T-helper 2 cell treated with Interferon-gamma antibody and Interleukin-4, amounts not matched to agents 100 ng/mL and 5 ng/mL, for 36 hours (primary cell): Measurements from ENCODE around the gene SENP8. TPM values are rescaled to one million over a fixed set of nuclear protein-coding genes. Genes with fewer than 3 reads are reported as not detected.

Source experiments
- intact Hi-C: fragments of 100-400 bp; cut with micrococcal nuclease; formaldehyde crosslinking; loops from one replicate; pipeline ENCODE4 v1.15.1; 2023
- total RNA-seq: library from RNA; stranded (reverse); gene quantifications from 2 replicates; pipeline ENCODE4 v1.2.3, GENCODE V29; 2022

SENP8 gene
- total RNA-seq, 1 donor from 2014 or later: 1.3 TPM

DNA sequence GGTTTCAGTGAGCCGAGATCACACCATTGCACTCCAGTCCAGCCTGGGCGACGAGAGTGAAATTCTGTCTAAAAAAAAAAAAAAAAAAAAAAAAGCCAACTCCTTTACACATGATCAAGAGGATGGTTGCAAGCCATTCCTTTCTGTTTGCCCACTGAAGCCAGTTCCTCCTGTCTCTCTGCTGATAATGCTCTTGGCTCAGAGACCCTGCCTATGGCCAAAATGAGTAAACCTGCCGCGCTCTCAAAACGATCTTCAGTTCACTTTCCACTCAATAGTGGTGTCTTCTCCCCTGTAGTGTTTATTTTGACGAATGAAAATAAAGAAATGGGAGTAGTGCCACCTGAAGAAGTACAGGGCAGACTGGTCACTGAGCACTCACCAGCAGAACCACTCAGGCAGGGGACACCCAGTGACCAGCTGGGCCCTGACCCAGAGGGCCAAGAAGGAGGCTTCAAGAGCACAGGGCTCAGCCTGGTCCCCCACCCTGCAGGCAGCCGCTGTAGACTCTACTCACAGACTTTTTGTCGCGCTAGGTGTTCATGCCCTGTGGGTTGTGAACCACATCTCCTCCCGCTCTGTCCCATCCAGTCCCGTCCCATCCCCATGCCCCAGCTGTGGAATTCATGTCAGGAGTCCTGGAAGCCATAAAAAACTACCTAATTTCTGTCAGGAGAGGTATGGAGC, 55.8 kb downstream of the SENP8 start:
- intact Hi-C loops: no loop called here

DNA sequence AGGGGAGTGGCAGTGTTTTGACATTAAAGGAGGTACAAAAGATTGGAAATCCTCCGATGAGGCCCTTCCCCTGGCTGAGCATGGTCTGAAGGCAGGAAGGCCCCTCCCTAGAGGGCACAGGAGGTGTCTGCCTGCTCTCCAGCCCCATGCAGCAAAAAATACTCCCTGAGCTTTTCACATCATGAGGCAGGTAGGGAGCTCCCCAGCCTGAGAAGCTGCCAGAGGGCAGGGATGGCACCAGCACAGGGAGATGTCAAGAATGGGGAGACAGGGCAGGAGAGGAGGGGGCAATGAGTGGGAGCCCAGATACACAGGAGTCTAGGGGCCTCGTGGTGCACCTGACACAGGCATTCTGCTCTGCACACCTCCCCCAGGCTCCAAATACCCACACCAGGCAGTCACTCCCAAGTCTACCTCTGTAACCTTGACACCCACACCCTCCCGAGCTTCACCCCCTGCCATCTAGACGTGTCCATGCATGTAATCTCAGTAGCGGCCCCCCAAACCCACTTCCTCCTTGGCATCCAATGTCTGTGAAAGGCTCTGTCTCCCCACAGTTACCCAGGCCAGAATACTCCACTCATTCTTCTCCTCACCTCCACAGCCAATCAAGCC, 56.5 kb downstream of the SENP8 start:
- intact Hi-C loops: no loop called here

DNA sequence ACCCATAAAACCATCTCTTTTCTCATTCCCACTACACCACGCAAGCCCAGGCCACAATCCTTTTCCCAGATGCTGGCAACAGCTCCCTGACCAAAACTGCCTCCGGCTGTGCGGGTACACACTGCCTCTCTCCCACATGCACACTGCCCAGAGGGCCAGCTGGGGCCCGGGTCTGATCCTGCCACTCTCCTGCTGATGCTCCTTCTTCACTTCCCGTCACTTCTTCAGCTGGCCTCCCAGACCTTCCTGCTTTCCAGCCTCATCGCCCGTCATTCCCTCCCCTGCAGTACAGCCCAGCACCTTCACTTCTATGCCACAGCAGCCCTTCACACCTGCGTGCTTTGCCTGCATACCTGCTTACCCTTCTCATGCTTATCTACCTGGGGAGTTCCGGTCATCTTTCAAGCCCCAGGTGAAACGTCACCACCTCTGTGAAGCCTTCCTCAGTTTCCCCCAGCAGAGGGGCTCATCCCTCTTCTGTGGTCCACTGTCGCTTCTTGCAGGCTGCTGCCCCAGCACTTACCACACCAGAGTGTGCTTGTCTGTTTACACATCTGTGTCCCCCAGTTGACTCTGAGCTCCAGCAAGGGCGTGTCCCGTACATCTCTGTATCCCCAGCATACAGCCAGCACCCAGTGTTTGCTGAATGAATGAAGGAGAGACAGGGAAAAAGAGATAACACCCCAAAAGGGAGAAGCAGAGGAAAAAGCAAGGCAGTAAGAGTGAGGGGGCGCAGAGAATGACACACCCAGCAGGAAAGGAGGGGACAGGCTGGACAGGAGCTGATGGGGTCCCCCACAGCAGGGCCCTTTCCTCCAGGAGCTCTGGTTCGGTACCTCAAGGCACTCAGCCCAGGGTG, 57.2 kb downstream of the SENP8 start:
- intact Hi-C loops: no loop called here

DNA sequence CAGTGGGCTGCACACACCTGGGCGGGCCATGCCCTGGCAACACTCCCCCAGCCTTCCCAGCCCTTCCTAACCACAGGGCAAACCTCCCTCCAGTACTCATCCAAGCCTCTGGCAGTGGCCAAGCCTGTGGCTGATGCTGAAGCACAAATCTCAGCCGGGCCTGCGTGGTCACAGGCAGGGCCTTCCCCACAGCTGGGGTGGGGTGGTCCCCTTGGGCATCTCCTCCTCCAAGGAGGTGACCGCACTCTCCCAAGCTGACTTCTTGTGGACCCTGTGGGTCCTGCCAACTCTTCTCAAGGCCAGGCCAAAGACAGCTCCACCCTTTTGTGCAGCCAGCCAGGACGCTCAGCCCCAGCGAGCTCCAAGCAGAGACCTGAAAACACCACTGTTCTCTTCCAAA, 58.0 kb downstream of the SENP8 start:
- intact Hi-C loops: no loop called here

DNA sequence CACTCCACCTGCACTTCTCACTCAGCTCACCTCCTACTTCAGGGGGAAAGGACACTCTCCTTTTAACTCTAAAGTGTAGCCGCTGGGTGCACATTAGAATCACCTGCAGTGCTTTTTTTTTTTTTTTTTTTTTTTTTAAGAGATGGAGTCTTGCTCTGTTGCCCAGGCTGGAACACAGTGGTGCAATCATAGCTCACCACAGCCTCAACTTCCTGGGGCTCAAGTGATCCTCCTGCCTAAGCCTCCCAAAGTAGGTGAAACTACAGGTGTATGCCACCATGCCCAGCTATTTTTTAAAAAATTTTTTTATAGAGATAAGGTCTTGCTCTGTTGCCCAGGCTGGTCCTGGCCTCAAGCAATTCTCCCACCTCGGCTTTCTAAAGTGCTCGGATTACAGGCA, 58.5 kb downstream of the SENP8 start:
- intact Hi-C loops: no loop called here

DNA sequence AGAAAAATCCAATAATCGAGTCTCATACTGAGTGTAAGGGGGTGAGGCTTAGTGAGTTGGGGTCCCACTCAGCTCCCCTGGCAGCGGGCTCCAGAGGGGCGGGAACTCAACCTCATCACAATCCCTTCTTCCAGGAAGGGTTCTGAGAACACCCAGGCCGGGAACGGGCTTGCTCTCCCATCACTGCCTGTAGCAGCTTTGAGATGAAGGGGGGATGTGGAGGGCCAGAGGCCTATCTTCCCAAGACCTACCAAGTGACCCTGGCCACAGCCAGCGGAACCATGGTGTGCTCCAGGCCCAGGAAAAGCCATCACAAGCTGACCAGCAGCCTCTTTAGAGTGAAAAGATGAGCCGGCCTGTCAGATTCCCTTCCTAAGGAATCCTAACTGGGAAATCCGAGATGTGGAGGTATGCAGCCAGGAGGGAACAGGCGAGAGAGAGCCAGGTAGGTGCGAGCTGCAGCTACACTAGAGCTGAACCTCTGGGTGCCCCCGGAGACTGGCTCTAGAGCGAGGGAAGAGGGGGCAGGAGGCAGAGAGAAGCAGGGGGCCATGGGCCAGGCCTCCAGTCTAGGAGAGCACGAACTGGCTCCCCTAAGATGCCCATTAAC, 60.9 kb downstream of the SENP8 start:
- intact Hi-C loops: no loop called here

DNA sequence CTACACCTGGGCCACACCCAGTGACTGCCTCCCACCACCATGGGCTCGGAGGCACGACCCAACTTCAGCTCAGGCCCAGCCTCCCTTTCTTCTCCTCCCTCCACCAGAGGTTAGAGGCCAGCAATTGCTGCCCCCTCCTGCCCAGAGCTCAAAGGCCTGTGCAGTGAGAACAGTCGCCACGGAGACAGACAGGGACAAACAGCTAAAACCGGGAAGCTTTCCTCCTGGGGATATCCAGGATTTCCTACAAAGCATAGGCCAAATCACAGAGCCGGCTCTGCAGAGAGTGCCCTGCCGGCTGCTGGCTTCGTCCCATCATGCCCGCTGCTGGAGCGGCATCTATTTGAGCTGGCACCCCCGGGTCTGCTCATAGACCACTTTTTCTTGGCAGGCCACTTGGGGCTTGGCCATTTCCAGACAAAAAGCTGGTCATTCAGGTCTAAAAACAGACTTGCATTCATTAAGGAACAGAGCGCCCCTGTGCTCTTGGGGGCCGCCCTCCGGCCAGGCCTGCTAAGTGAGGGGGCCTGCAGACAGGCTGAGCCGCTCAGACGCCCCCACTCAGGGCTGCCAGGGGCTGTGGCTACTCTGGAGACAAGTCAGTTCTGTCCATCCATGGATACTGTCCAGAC, 61.9 kb downstream of the SENP8 start:
- intact Hi-C loops: no loop called here

DNA sequence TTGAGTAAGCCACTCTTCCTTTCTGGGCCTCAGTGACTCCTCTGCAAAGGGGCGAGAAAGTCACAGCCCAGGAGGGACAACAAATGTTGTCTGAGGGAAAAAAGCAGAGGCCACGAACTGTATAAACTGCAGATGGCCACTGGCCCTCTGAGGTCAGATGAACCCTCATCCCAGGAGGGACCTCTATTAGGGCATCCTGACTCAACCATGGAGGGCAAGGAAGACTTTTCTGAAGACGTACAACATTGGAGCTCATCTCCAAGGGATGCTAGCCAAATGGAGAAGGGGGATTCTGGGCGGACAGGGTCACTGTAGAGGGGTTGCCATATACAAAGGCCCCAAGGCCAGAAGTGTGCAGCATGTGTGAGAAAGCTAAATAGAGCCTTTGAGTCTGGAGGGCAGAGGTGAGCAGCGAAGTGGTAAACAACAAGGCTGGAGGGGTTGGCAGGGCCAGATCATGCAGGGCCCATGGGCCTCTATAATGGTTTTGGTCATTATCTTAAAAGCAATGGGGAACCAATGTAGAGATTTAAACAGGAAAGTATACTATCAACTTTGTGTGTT, 62.6 kb downstream of the SENP8 start:
- intact Hi-C loops: no loop called here

DNA sequence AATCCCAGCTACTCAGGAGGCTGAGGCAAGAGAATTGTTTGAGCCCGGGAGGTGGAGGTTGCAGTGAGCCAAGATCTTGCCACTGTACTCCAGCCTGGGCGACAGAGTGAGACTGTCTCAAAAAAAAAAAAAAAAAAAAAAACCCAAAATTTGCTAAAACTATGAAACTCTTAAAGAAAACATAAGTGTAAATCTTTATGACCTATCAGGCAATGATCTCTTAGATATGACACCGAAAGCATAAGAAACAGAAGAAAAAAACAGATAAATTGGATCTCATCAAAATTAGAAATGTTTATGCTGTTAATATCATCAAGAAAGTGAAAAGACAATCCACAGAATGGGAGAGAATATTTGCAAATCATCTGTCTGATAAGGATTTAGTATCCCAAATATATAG, 64.0 kb downstream of the SENP8 start:
- intact Hi-C loops: no loop called here

DNA sequence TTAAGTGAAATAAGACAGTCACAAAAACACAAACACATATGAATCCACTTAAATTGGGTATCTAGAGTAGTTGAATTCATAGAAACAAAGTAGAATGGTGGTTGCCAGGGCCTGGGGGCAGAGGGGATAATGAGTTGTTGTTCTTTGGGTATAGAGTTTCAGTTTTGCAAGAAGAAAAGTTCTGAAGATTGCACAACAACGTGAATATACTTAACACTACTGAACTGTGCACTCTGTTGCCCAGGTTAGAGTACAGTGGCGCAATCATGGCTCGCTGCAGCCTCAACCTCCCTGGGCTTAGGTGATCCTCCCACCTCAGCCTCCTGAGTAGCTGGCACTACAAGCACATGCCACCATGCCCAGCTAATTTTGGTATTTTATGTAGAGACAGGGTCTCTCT, 64.5 kb downstream of the SENP8 start:
- intact Hi-C loops: no loop called here

DNA sequence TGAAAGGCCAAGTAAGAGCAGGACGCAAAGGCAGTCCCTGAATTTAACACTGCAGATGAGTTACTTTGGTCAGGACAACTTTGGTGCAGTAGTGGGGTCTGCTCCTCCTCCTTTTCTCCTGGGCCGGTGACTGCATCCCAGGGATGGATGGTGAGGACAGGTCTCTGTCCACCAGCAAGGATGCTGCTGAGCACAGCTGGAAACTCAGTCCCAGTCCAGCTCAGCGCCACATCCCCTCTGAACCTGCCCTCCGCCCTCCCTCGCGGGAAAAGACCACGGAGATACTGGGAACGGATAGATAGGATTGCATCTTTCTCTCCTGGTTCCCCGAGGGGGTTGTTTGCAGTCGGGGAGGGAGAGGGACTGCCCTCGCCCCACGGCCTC, 65.6 kb downstream of the SENP8 start:
- intact Hi-C loops: no loop called here

DNA sequence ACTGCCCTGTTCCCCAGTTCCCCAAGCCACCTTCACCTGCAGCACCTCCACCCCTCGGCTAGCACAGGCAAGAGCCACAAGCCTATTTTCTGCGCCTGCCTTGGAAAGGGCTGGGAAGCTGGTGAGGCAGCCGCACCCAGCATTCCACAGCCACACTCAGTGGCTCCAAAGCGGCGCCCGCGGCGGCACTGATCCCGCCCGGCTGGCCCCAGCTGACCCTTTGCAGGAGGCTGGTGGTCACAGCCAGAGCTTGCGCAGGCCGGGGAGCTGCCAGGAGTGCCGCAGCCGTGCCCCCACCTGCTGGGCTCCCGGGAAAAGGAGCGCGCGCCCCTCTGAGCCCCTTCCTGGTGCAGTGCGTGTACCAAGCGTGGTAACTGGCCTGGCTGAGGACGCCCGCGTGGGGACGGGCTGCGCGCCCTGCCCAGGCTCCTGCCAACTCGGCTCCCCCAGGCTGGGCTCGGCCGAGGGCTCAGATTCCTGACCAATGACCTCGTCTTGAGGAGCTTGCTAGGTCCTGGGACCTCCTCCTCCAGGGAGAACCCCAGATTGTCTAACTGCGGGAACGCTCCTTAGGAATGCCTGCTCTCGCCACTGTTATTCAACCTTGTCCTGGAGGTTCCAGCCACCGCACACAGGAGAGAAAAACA, 66.1 kb downstream of the SENP8 start:
- intact Hi-C loops: no loop called here

DNA sequence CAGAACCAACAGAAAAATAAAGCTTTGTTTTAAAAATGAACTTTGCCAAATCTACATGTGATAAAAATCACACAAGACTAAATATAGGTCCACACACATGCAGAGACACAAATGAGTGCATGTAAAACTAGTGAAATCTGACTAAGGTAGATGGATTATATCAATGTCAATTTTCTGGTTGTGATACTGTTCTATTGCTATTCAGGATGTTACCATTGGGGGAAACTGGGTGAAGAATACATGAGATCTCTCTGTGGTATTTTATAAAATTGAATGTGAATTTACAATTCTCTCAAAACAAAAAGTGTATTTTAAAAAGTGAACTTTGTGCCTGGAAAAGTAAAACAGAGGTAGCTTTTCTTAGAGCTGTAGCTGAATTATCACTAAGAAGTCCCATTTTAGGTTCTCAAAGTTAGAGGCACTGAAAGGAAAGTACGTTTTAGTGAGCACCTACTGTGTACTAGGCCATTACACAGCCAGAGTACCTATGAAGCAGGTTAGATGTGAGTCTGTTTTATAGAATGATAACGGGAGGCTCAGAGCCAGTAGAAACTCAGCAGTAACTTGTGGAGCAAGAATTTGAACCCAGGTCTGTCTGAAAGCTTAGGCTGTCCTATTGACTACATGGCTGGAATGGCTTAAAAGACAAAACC, 71.2 kb downstream of the SENP8 start:
- intact Hi-C loops: no loop called here

DNA sequence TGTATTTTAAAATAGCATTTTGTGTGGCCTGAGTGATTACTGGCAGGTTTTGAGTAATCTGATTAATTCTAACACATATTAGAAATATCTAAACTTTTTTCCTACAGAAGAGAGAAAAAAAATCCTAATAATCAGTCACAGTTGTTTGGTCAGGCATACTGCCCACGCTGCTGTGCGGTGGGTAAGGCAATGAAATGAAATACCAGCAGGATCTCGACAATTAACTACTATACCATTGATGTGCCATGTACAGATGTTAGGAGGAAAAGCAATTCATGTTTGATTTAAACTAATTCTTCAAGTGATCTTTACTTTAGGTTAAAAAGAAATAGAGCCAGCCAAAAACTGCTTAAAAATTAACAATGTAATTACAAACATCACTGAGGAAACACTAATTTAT, 74.2 kb downstream of the SENP8 start:
- intact Hi-C loops: no loop called here

Other genes with a start within 250 kb of the SENP8 start
- gene MYO9A, start 253 bp upstream of the SENP8 start, total RNA-seq: 16.6 and 19.2 TPM in 2 replicates
- 0.09 TPM in 1 of 2 replicates, not detected in the other for gene GRAMD2A, start 79.4 kb downstream of the SENP8 start, total RNA-seq
- 1,255 and 1,264 TPM in 2 replicates for gene PKM, start 112.8 kb downstream of the SENP8 start, total RNA-seq
- gene PARP6, start 154.2 kb downstream of the SENP8 start, total RNA-seq: 55.7 and 65.5 TPM in 2 replicates
- 0.68 and 0.91 TPM in 2 replicates for gene CELF6, start 201.8 kb downstream of the SENP8 start, total RNA-seq